Suprapubic skin (tissue), 4 donors: Measurements from ENCODE around the gene NEURL1B.

Source experiments
- EP300 ChIP-seq: sonication (generic); formaldehyde crosslinking; IDR thresholded peaks from one replicate; pipeline ENCODE4 v1.6.1; 2017; ENCODE audit warnings: antibody characterized with exemption
- POLR2A ChIP-seq, 2 donors: fragments of 450-650 bp; IDR thresholded peaks; one replicate each; pipeline ENCODE4 v1.6.1; 2017; ENCODE audit warnings: antibody characterized with exemption in 2 of 2, mild to moderate bottlenecking in 2 of 2, moderate library complexity in 2 of 2
- POLR2AphosphoS5 ChIP-seq, 3 donors: sonication (generic); formaldehyde crosslinking; IDR thresholded peaks; one replicate each; pipeline ENCODE4 v1.6.1; 2017; ENCODE audit warnings: antibody characterized with exemption in 3 of 3
- TF ChIP-seq, protein P1 (sequence below), 2 donors: fragments of 200-600 bp in 1 of 2; fragments of 450-650 bp in 1 of 2; sonication (generic) in 1 of 2; IDR thresholded peaks; one replicate each; pipeline ENCODE4 v1.5.1; 2016 to 2019; ENCODE audit warnings: antibody characterized with exemption in 2 of 2, mild to moderate bottlenecking in 1 of 2, moderate library complexity in 1 of 2

- TF ChIP-seq, protein P1, sequence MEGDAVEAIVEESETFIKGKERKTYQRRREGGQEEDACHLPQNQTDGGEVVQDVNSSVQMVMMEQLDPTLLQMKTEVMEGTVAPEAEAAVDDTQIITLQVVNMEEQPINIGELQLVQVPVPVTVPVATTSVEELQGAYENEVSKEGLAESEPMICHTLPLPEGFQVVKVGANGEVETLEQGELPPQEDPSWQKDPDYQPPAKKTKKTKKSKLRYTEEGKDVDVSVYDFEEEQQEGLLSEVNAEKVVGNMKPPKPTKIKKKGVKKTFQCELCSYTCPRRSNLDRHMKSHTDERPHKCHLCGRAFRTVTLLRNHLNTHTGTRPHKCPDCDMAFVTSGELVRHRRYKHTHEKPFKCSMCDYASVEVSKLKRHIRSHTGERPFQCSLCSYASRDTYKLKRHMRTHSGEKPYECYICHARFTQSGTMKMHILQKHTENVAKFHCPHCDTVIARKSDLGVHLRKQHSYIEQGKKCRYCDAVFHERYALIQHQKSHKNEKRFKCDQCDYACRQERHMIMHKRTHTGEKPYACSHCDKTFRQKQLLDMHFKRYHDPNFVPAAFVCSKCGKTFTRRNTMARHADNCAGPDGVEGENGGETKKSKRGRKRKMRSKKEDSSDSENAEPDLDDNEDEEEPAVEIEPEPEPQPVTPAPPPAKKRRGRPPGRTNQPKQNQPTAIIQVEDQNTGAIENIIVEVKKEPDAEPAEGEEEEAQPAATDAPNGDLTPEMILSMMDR (IDR thresholded peaks at IDR 0.05) = no peak
- TF ChIP-seq POLR2A (IDR thresholded peaks at IDR 0.05) (no peak), EP300 (no peak), POLR2AphosphoS5 (IDR thresholded peaks at IDR 0.05) (no peak)
Measured at GRCh38 chr5:172723508-172723907, 82.4 kb downstream of the NEURL1B start.
